GM12878 (cell line): Measurements from ENCODE around the gene RASL10A. TPM values are rescaled to one million over a fixed set of nuclear protein-coding genes. Genes with fewer than 3 reads are reported as not detected.

Experiments used
- ATAC-seq: fragments of 200-7000 bp; cut with Tn5 transposase; 3 replicates; pipeline ENCODE4 v1.9.1; 2020; ENCODE audit warnings: mild to moderate bottlenecking, moderate library complexity
- BruUV-seq: library from RNA; stranded (reverse); fragments of 400-500 nt; replicated peaks from 2 replicates; lab custom pipeline; 2021; lab: Mats Ljungman, UMichigan
- CTCF ChIA-PET: fragments of 300-600 bp; sonication (Branson Sonifier 250); formaldehyde crosslinking; extraction: SDS; loops from one replicate; lab custom pipeline; 2021; ENCODE audit warnings: inconsistent platforms; lab: Yijun Ruan, JAX
- POLR2A ChIA-PET: fragments of 350-600 bp; formaldehyde crosslinking; extraction: SDS; loops from one replicate; lab custom pipeline; 2021; ENCODE audit warnings: inconsistent platforms; lab: Charles Lee
- RAD21 ChIA-PET: fragments of 300-600 bp; sonication (Branson Sonifier 250); formaldehyde crosslinking; loops from one replicate; lab custom pipeline; 2023; ENCODE audit warnings: antibody characterized with exemption; ENCODE audit not compliant: unreplicated experiment; lab: Charles Lee
- SMC1A ChIA-PET: fragments of 300-600 bp; sonication (Branson Sonifier 250); formaldehyde crosslinking; loops from one replicate; lab custom pipeline; 2023; ENCODE audit not compliant: unreplicated experiment, uncharacterized antibody; lab: Charles Lee
- DNase-seq: peaks from one replicate; pipeline ENCODE4 v3.0.0-alpha.2; 2011; ENCODE audit warnings: low read depth, low spot score
- FAIRE-seq: peaks from 3 replicates; lab custom pipeline; 2011; peaks lifted over from hg19 to GRCh38; lab: Jason Lieb, UNC
- H2AFZ ChIP-seq: 2 replicates; pipeline ENCODE4 v1.6.0; 2011; ENCODE audit warnings: low read depth, low read length, control low read depth; ENCODE audit not compliant: control insufficient read depth
- H3K27ac ChIP-seq: 2 replicates; pipeline ENCODE4 v1.5.1; 2011; ENCODE audit warnings: control low read depth; ENCODE audit not compliant: control insufficient read depth, insufficient read depth
- H3K27me3 ChIP-seq, 2 experiments: replicated peaks in 1 of 2; 2 replicates each; pipeline versions ENCODE4 v1.6.0 to v1.6.1; 2011; ENCODE audit warnings: low read length in 1 of 2; ENCODE audit not compliant: control insufficient read depth in 2 of 2, insufficient read depth in 2 of 2
- H3K36me3 ChIP-seq, 2 experiments: 2 replicates each; pipeline ENCODE4 v1.5.1; 2011; ENCODE audit warnings: low read length in 1 of 2; ENCODE audit not compliant: control insufficient read depth in 2 of 2, insufficient read depth in 2 of 2
- H3K4me1 ChIP-seq: 2 replicates; pipeline ENCODE4 v1.6.1; 2011; ENCODE audit warnings: mild to moderate bottlenecking, low read length, moderate library complexity, mixed read lengths; ENCODE audit not compliant: control insufficient read depth, insufficient read depth
- H3K4me2 ChIP-seq: 2 replicates; pipeline ENCODE4 v1.6.0; 2011; ENCODE audit warnings: control low read depth; ENCODE audit not compliant: control insufficient read depth, insufficient read depth
- H3K4me3 ChIP-seq: fragments of 200-600 bp; sonication (generic); 2 replicates; pipeline ENCODE4 v1.5.1; 2016
- H3K79me2 ChIP-seq: 2 replicates; pipeline ENCODE4 v1.6.0; 2011; ENCODE audit warnings: low read length; ENCODE audit not compliant: control insufficient read depth, insufficient read depth
- H3K9ac ChIP-seq: 2 replicates; pipeline ENCODE4 v1.8.0; 2011; ENCODE audit warnings: low read length, control low read depth, mixed read lengths; ENCODE audit not compliant: control insufficient read depth, insufficient read depth
- H3K9me3 ChIP-seq: replicated peaks from 3 replicates; pipeline ENCODE4 v1.5.1; 2011; ENCODE audit warnings: mild to moderate bottlenecking, low read length; ENCODE audit not compliant: control insufficient read depth, insufficient read depth
- H4K20me1 ChIP-seq: 2 replicates; pipeline ENCODE4 v1.6.0; 2011; ENCODE audit not compliant: control insufficient read depth, insufficient read depth
- ASH2L ChIP-seq: fragments of 300-600, 200-600 bp; sonication (generic); IDR thresholded peaks from 2 replicates; pipeline ENCODE4 v1.6.1; 2017; ENCODE audit warnings: low read depth, mild to moderate bottlenecking, borderline replicate concordance
- CBX5 ChIP-seq: sonication (generic); IDR thresholded peaks from 2 replicates; pipeline ENCODE4 v1.6.1; 2016; ENCODE audit warnings: low read depth, moderate library complexity, mild to moderate bottlenecking, inconsistent platforms
- ESRRA ChIP-seq: IDR thresholded peaks from 2 replicates; pipeline ENCODE4 v1.6.1; 2012; ENCODE audit warnings: mild to moderate bottlenecking, low read length, improper control_type of control experiment
- EZH2 ChIP-seq: IDR thresholded peaks from 2 replicates; pipeline ENCODE4 v1.6.1; 2012; ENCODE audit warnings: low read depth, mild to moderate bottlenecking, control low read depth, inconsistent platforms, low read length, borderline replicate concordance; ENCODE audit not compliant: control insufficient read depth
- HCFC1 ChIP-seq: fragments of 150-350 bp; IDR thresholded peaks from 2 replicates; pipeline ENCODE4 v1.6.1; 2014; ENCODE audit warnings: low read length
- HSF1 ChIP-seq: fragments of 150-350 bp; IDR thresholded peaks from 2 replicates; pipeline ENCODE4 v1.6.1; 2014; ENCODE audit warnings: mild to moderate bottlenecking, low read depth, low read length
- WGBS: methylation state at CpG from one replicate; pipeline ENCODE4 v1.1.6; 2016; ENCODE audit warnings: low lambda C conversion rate; ENCODE audit not compliant: insufficient replicate concordance, insufficient coverage; ENCODE audit errors: missing lambda C conversion rate; 5-methylcytosine and 5-hydroxymethylcytosine counted together
- in situ Hi-C: fragments of 300-500 bp; cut with MboI; formaldehyde crosslinking; loops from 9 replicates; pipeline ENCODE4 v1.14.3; 2018; ENCODE audit warnings: mixed read lengths
- intact Hi-C: fragments of 100-400 bp; cut with micrococcal nuclease; formaldehyde crosslinking; loops from one replicate; pipeline ENCODE4 v1.14.2; 2022; ENCODE audit not compliant: unreplicated experiment
- polyA plus RNA-seq, 11 experiments: library from polyadenylated mRNA; depleted of rRNA in 4 of 11; unstranded in 6 of 11; stranded (reverse) in 5 of 11; fragments of >200 nt; fragmentation: Nextera tagmentation in 4 of 11; fragmentation: Illumina TruSeq in 1 of 11; extraction: Ambion mirVana in 4 of 11; extraction: Trizol in 1 of 11; gene quantifications; 1 replicate in 1 of 11; 2 replicates in 10 of 11; pipeline versions ENCODE4 v1.2.1 to v1.2.3, GENCODE V29; 2011 to 2016; ENCODE audit warnings: inconsistent platforms in 2 of 11, missing spikeins in 2 of 11, low read depth in 1 of 11
- total RNA-seq, 4 experiments: library from RNA; depleted of rRNA in 3 of 4; stranded (reverse); fragments of >200 nt in 3 of 4; fragmentation: Illumina TruSeq in 1 of 4; extraction: Trizol in 1 of 4; gene quantifications; 2 replicates each; pipeline versions ENCODE4 v1.2.1 to v1.2.3, GENCODE V29; 2013 to 2021
- TF ChIP-seq, protein P1 (sequence below): IDR thresholded peaks from 2 replicates; pipeline ENCODE4 v1.6.1; 2011; ENCODE audit warnings: low read depth, low read length, improper control_type of control experiment, borderline replicate concordance

Gene RASL10A
- total and polyA plus RNA-seq, 10 of the 15 experiments (the other 5 are each of a cell fraction or from before 2014, with no cell fraction given), result 0.12 to 0.46 (median 0.21) TPM; not detected in 6

- no peaks in the 10 kb centered on the region for H3K27me3 ChIP-seq
- no peak for TF ChIP-seq HSF1
- TF ChIP-seq HCFC1, result no peak
- TF ChIP-seq ASH2L, result no peak
- TF ChIP-seq EZH2, result no peak
- TF ChIP-seq, protein P1, sequence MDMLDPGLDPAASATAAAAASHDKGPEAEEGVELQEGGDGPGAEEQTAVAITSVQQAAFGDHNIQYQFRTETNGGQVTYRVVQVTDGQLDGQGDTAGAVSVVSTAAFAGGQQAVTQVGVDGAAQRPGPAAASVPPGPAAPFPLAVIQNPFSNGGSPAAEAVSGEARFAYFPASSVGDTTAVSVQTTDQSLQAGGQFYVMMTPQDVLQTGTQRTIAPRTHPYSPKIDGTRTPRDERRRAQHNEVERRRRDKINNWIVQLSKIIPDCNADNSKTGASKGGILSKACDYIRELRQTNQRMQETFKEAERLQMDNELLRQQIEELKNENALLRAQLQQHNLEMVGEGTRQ, result no peak
- TF ChIP-seq CBX5, result no peak
- no peak for TF ChIP-seq ESRRA
- H3K9me3 ChIP-seq, result no peaks in the 10 kb centered on the region
- H3K36me3 ChIP-seq, result peaks cover 9 to 48% of the 10 kb centered on the region in 2 experiments; a peak in 3 of 4 replicates
- H3K4me3 ChIP-seq, result no peak overlapping the region
- WGBS, result 92% methylated on average over 8 of the region's 8 CpGs
- H3K4me2 ChIP-seq, result no peak overlapping the region
- CTCF ChIA-PET, result no interaction called here
- ATAC-seq (no peak), DNase-seq (no peak), FAIRE-seq (no peak)
- no peak overlapping the region for H2AFZ ChIP-seq
- SMC1A ChIA-PET, result no interaction called here
- in situ Hi-C loops, result no loop called here
- no peaks in the 10 kb centered on the region for H4K20me1 ChIP-seq
- no peak overlapping the region for H3K27ac ChIP-seq
- no peaks in the 10 kb centered on the region for H3K4me1 ChIP-seq
- RAD21 ChIA-PET, result no interaction called here
- POLR2A ChIA-PET, result no interaction called here
- intact Hi-C loops, result no loop called here
- no TSS peak for BruUV-seq
- H3K79me2 ChIP-seq, result no peaks in the 10 kb centered on the region
- no peak overlapping the region for H3K9ac ChIP-seq
Observed at GRCh38 chr22:29332886-29333496, 17.5 kb upstream of the RASL10A start.
